ENCODE data around the gene PYCR2. TPM values are rescaled to one million over a fixed set of nuclear protein-coding genes. Genes with fewer than 3 reads are reported as not detected.
"Not testable (repeated sequence)": the region's sequence is repeated elsewhere in the genome, so short reads cannot be mapped to it uniquely, and the experiment has no call there.

PYCR2 gene
- total RNA-seq = 37.8 and 62.3 TPM in 2 replicates

GRCh38 chr1:225923692-225924555 is at the start of gene PYCR2:
TSS of gene PYCR2 (minus strand) at chr1:225924250. CDS start at chr1:225924110, 140 bp downstream.
- peak; percentile 57 for DNase-seq (ENCODE audit: low read depth)
- peak within 1 kb of the TSS; percentile 97 for H3K4me3 ChIP-seq (ENCODE audit: low read depth, low read length)
- TF ChIP-seq CTCF (conservative IDR thresholded peaks at IDR 0.05; ENCODE audit: low read depth, low read length) = no peak

- no peak overlapping the region for H3K4me3 ChIP-seq (ENCODE audit: low read depth, low read length)
- TF ChIP-seq CTCF (conservative IDR thresholded peaks at IDR 0.05; ENCODE audit: low read depth, low read length) = no peak
- DNase-seq (ENCODE audit: low read depth) = no peak
Observed at GRCh38 chr1:225973158-225973557, 49.1 kb upstream of the PYCR2 start.

GRCh38 chr1:225972344-225973152 is 48.5 kb upstream of the PYCR2 start:
- no peak for DNase-seq (ENCODE audit: low read depth)
- no peak overlapping the region for H3K4me3 ChIP-seq (ENCODE audit: low read depth, low read length)
- no peak for TF ChIP-seq CTCF (conservative IDR thresholded peaks at IDR 0.05; ENCODE audit: low read depth, low read length)

- not testable (repeated sequence) for H3K4me3 ChIP-seq (ENCODE audit: low read depth, low read length); DNase-seq (ENCODE audit: low read depth)
Observed at GRCh38 chr1:225970592-225971157, 46.6 kb upstream of the PYCR2 start.

- not testable (repeated sequence) for H3K4me3 ChIP-seq (ENCODE audit: low read depth, low read length); DNase-seq (ENCODE audit: low read depth)
Observed at GRCh38 chr1:225969751-225970150, 45.7 kb upstream of the PYCR2 start.

- no peak for DNase-seq (ENCODE audit: low read depth)
- TF ChIP-seq CTCF (conservative IDR thresholded peaks at IDR 0.05; ENCODE audit: low read depth, low read length) = no peak
- H3K4me3 ChIP-seq (ENCODE audit: low read depth, low read length) = no peak overlapping the region
Observed at GRCh38 chr1:225965231-225965630, 41.2 kb upstream of the PYCR2 start.

- no peak overlapping the region for H3K4me3 ChIP-seq (ENCODE audit: low read depth, low read length)
- no peak for DNase-seq (ENCODE audit: low read depth)
- TF ChIP-seq CTCF (conservative IDR thresholded peaks at IDR 0.05; ENCODE audit: low read depth, low read length) = no peak
Observed at GRCh38 chr1:225963735-225964530, 39.9 kb upstream of the PYCR2 start.

Measured in epithelial cell of proximal tubule (primary cell).